Esophagus mucosa (tissue), 1 donor: ENCODE results near the gene STT3B. TPM values are rescaled to one million over a fixed set of nuclear protein-coding genes. Genes with fewer than 3 reads are reported as not detected.

Source experiments
- ATAC-seq: fragments of 200-7000 bp; cut with Tn5 transposase; one replicate; pipeline ENCODE4 v1.9.1; 2020
- total RNA-seq: library from RNA; stranded (reverse); gene quantifications from one replicate; pipeline ENCODE4 v1.2.4, GENCODE V29; 2023
- donor health status: DM: yes; HTN: yes; CAD: no.

STT3B gene
- total RNA-seq, 1 donor from 2014 or later = 67.0 TPM

- no peak for ATAC-seq
Observed at GRCh38 chr3:31654998-31655397, 122.3 kb downstream of the STT3B start.

DNA sequence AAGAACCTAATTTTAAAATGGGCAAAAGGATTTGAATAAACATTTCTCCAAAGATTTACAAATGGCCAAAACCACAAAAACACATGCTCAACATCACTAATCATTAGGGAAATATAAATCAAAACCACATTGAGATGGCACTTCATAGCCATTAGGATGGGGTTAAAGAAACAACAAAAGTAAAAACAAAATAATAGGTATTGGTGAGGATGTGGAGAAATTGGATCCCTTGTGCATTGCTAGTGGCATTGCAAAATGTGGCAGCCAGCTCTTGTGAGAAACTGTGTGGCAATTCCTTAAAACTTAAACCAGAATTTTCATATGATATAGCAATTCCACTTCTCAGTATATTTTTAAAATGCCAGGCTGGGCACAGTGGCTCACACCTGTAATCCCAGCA lies 126.5 kb downstream of the STT3B start:
- no peak for ATAC-seq

GRCh38 chr3:31661286-31661685 lies 128.6 kb downstream of the STT3B start:
- ATAC-seq = no peak

DNA sequence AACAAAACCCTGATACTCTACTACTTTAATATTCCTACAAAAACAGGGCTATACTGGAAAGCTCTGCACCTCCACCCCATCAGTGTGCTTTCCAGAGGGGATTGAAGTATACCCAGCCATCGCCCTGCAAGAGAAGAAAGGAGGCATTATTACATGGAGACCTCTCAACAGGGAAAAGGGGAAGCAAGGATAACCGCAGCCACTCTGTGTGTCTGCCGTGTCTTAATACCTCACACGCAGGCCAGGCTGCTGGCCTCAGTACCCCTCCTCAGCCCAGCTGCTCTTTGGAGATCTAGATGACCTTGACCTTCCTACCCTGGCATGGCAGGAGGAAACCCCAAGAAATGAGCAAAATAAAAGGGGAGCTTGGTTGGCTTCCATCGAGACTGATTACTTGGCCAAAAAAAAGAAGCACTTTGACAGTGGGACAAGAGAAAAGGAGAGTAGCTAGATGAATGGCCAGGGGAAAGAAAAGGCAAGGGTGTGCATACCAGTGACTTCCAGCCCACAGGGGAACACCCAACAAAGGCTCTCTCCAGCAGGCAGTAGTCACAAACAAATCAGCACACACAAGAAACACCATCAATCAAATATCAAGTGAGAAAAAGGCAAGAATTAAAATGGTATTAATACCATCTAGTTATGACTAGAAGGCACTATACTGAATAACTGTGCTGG lies 129.4 kb downstream of the STT3B start:
- no peak for ATAC-seq

GRCh38 chr3:31664031-31664430 lies 131.3 kb downstream of the STT3B start:
- ATAC-seq = no peak

DNA sequence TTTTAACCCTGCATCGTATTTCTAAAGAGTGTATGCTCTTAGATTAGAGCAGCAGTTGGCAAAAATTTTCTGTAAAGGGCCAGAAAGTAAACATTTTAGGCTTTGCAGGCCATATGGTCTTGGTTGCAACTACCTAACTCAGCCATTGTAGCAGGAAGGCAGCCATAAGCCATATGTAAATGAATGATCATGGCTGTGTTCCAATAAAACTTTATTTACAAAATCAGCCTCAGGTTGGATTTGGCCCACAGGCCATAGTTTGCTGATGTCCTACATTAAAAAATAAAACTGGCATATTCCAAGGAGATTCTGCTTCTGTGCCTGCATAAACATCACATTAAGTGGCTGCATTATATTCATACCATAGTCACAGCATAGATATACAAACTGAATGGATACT lies 134.9 kb downstream of the STT3B start:
- no peak for ATAC-seq

DNA sequence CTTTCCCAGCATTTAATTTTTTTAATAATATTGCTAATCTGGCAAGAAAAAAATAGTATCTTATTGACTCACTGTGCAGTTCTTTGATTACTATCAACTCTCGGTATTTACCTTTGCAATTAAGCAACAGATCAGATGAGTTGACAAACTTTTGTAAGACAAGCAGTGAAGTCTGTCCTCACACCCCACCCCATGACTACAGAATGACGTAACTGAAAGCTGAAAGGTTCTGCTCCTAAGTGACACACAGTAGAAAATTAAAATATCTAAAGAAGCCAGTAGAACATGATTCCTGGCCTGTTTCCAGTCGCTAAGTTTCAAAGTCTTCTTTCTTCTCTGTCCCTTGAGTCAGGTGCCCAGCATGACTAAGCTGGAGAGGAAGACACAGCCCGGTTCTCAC lies 135.5 kb downstream of the STT3B start:
- ATAC-seq = peak; percentile 85

GRCh38 chr3:31670136-31670535 lies 137.4 kb downstream of the STT3B start:
- ATAC-seq = no peak

GRCh38 chr3:31670722-31671121 lies 138.0 kb downstream of the STT3B start:
- no peak for ATAC-seq

DNA sequence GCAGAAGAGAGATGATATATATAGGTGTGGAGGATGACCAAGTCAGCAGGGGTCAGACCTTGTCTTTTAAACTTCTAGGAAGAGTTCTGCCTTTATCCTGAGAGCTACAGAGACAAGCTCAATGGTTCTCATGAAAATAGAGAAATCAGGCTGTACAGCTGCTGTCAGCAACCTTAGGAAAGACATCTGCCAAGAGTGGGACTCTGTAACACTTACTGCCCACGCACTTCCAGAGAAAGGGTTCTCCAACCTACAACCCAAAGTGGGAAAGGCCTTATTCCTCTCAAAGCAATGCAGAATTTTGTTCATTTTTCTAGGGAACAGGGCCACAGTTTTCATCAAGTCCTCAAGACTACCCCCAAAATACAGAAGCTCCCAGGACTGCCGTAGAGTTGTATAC lies 138.7 kb downstream of the STT3B start:
- ATAC-seq = no peak

DNA sequence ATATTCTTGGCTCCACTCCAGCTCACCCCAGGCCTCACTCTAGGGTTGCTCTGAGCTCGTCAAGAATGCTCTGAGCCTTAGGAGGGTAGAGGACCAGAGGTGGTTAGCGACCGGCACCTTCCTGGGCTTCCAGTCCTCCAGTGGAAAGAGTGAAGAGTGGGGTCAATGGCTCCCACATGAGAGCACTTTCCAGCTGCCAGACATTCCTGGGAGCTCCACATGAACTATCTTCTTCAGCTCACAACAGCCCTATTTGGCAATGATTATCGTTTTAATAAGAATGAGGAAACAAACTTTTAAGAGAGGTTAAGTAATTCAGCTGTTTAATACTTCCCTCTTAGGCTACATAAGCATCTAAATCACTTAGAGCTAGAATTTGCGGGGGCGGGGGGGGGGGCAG lies 139.3 kb downstream of the STT3B start:
- no peak for ATAC-seq

DNA sequence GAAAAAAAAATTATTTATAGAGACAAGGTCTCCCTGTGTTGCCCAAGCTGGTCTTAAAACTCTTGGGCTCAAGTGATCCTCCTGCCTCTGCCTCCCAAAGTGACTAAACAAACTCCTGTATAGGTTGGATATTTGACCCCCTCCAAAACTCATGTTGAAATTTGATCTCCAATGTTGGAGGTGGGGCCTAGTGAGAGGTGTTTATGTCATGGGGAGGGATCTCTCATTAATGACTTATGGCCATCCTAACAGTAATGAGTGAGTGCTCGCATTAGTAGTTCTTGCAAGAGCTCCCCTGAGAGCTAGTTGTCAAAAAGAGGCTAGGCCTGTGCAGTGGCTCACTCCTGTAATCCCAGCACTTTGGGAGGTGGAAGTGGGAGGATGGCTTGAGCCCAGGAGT lies 141.2 kb downstream of the STT3B start:
- ATAC-seq = no peak

DNA sequence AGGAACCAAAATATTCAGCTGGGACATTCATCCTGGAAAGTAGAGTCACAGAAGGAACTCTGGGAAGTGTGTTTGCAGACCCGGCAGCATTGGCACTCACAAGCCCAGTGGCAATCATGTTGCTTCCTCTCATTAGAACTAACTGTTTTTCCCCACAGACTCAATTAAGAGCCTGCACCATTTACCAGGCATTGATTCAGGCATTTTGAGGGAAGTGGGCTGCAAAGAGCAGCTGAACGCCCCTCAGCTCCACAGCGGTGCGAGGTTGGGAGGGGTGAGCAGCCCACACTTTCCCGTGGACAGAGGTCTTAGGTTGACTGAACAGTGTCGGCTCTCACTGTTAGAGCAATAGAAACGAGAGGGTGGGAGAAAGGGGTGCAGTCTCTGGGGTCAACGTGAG lies 143.8 kb downstream of the STT3B start:
- ATAC-seq = no peak

DNA sequence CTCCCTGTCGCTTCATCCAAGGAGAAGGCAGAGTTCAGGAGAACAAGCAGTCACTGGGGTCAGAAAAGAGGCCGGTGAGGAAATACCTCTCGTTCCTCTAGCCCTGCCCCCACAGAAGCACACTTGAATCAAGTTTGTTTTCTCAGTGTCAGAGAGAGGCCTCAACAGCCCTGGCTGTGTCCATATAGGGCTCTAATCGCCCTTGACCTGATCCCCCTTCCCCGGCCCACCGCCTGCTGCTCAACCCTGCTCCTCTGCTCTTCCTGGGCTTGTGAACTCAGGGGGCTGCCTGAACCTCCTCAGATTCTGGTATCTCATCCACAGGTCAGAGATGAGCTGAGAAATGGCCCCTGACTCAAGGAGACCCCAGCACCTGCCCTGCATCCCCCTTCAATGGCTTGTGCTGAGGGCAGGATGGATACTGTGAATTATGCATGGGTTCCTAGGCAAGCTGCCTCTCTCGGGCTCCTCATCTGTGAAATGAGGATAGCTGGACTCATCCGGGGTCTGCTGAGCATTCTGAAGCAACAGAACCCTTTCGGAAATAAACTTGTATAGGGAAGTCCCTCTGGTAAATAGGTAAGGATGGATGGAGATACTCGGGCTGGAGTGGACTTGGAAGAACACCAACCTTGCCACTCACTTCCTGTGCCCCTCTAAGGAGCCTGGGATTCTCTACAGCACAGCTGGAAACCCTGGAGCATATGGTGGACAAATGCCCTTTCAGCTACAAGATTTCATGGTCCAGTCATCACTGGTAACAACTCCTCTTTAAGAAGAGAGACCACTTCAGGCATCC lies 147.5 kb downstream of the STT3B start:
- ATAC-seq = no peak
